Neutrophil (primary cell): ENCODE measurements around the gene HACD1.

Experiments
- H3K27ac ChIP-seq: fragments of 200-600 bp; sonication (generic); 2 replicates; pipeline ENCODE4 v1.5.1; 2016; ENCODE audit warnings: mild to moderate bottlenecking, moderate library complexity
- H3K27me3 ChIP-seq: fragments of 200-600 bp; sonication (generic); 2 replicates; pipeline ENCODE4 v1.6.0; 2016; ENCODE audit warnings: mild to moderate bottlenecking
- H3K36me3 ChIP-seq: fragments of 200-600 bp; sonication (generic); 2 replicates; pipeline ENCODE4 v1.5.1; 2017
- H3K4me1 ChIP-seq, 2 experiments: fragments of 200-600 bp in 1 of 2; sonication (generic) in 1 of 2; 1 replicate in 1 of 2; 2 replicates in 1 of 2; pipeline versions ENCODE4 v1.5.1 to v1.6.1; 2013 to 2016; ENCODE audit warnings: low read depth in 1 of 2, low read length in 1 of 2, mild to moderate bottlenecking in 1 of 2, moderate library complexity in 1 of 2; ENCODE audit not compliant: control insufficient read depth in 1 of 2, insufficient read depth in 1 of 2
- H3K4me3 ChIP-seq, 2 experiments: fragments of 200-600 bp in 1 of 2; sonication (generic) in 1 of 2; 1 replicate in 1 of 2; 2 replicates in 1 of 2; pipeline ENCODE4 v1.5.1; 2013 to 2016; ENCODE audit warnings: low read depth in 1 of 2, low read length in 1 of 2, mild to moderate bottlenecking in 1 of 2, moderate library complexity in 1 of 2
- H3K9me3 ChIP-seq: fragments of 200-600 bp; sonication (generic); 2 replicates; pipeline ENCODE4 v1.5.1; 2016
- TF ChIP-seq, protein P1 (sequence below): fragments of 200-600 bp; sonication (generic); IDR thresholded peaks from 2 replicates; pipeline ENCODE4 v1.5.1; 2016; ENCODE audit warnings: antibody characterized with exemption

The HACD1 gene

DNA sequence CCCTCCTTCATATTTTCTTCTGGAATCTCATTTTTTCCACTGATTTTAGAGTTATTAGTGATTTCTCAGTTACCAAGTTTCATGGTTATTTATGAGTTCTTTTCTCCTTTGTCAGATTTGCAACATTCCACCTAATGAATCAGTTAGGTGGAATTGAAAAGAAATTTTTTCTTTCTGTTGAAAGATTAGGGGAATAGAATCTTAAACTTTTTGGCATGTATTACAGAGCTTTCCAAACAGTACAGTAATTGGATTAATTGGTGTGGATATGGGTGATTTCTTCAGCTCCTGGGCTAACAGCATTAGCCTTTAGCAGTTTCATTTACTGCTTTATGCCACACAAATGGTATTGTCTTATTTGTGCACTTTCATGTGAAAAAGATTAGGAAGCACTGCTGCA is 43.7 kb upstream of the HACD1 start:
- TF ChIP-seq, protein P1, sequence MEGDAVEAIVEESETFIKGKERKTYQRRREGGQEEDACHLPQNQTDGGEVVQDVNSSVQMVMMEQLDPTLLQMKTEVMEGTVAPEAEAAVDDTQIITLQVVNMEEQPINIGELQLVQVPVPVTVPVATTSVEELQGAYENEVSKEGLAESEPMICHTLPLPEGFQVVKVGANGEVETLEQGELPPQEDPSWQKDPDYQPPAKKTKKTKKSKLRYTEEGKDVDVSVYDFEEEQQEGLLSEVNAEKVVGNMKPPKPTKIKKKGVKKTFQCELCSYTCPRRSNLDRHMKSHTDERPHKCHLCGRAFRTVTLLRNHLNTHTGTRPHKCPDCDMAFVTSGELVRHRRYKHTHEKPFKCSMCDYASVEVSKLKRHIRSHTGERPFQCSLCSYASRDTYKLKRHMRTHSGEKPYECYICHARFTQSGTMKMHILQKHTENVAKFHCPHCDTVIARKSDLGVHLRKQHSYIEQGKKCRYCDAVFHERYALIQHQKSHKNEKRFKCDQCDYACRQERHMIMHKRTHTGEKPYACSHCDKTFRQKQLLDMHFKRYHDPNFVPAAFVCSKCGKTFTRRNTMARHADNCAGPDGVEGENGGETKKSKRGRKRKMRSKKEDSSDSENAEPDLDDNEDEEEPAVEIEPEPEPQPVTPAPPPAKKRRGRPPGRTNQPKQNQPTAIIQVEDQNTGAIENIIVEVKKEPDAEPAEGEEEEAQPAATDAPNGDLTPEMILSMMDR: no peak
- H3K4me3 ChIP-seq: no peak overlapping the region

DNA sequence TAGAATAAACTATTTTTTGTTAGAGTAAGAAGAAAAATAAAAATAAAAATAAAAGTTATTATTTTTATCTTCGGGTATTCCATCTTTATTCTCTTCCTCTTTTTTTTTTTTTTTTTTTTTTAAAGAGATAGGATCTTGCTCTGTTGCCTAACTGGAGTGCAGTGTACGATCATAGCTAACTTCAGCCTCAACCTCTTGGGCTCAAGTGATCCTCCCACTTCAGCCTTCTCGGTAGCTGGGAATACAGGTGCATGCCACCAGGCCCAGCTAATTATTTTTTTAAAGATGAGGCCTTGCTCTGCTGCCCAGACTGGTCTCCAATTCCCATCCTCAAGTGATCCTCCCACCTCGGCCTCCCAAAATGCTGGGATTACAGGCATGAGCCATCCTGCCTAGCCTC is 42.2 kb upstream of the HACD1 start:
- peaks cover 4 to 8% of the 10 kb centered on the region in 2 experiments for H3K4me1 ChIP-seq
- no peak overlapping the region for H3K4me3 ChIP-seq
- no peaks in the 10 kb centered on the region for H3K27me3 ChIP-seq
- no peak overlapping the region for H3K27ac ChIP-seq
- TF ChIP-seq, protein P1: no peak
- H3K9me3 ChIP-seq: no peaks in the 10 kb centered on the region
- H3K36me3 ChIP-seq: peaks cover 20% of the 10 kb centered on the region

More for the DNA sequence above, 43.7 kb upstream of the HACD1 start:
- Histone ChIP-seq H3K27ac (no peak overlapping the region), H3K4me1 (peaks cover 0 to 10% of the 10 kb centered on the region in 2 experiments), H3K27me3 (no peaks in the 10 kb centered on the region), H3K36me3 (peaks cover 20% of the 10 kb centered on the region), H3K9me3 (no peaks in the 10 kb centered on the region)

DNA sequence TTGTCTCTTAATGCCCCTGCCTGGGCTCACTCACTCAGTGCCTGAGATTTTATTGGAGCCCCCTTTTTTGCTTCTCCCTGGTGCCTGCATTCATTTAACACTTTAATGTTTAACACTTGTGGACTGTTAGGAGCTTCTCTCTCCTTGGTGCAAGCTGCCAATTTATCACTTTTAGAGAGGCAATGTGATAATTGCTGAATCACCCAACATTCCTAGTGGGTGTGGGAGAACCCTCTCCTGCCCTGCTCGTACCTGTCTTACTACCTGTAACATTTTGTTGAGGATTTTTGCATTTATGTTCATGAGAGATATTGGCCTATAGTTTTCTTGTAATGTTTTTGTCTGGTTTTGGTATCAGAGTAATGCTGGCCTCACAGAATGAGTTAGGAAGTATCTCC is 39.9 kb upstream of the HACD1 start:
- no peak overlapping the region for H3K4me3 ChIP-seq
- no peak overlapping the region for H3K27ac ChIP-seq
- H3K36me3 ChIP-seq: peaks cover 13% of the 10 kb centered on the region
- TF ChIP-seq, protein P1: no peak
- H3K9me3 ChIP-seq: no peaks in the 10 kb centered on the region
- no peaks in the 10 kb centered on the region for H3K27me3 ChIP-seq
- H3K4me1 ChIP-seq: peaks cover 4 to 8% of the 10 kb centered on the region in 2 experiments

DNA sequence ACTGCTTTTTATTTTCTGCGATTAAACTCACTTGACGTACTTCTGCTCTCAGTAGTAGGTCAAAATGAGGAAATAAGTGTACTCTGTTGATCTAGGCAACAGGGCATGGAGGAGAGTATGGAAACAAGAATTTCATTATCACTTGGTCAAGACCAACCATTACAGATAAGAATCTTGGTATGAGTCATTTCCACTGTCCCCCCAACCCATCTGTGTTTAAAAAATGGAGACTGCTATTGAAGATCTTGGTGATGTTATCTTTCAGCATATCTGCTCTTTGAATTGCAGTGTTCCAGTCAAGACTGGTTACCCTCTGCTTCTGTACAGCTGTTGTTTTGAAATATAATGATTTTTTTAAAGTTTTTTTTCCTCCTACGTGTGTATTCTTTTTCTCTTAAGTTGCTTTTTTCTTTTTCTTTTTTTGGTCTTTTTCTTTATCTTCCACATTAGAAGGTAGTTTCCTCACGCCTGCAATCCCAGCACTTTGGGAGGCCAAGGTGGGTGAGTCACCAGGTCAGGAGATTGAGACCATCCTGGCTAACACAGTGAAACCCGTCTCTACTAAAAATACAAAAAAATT is 38.5 kb upstream of the HACD1 start:
- TF ChIP-seq, protein P1: no peak
- H3K4me1 ChIP-seq: peaks cover 4 to 8% of the 10 kb centered on the region in 2 experiments

DNA sequence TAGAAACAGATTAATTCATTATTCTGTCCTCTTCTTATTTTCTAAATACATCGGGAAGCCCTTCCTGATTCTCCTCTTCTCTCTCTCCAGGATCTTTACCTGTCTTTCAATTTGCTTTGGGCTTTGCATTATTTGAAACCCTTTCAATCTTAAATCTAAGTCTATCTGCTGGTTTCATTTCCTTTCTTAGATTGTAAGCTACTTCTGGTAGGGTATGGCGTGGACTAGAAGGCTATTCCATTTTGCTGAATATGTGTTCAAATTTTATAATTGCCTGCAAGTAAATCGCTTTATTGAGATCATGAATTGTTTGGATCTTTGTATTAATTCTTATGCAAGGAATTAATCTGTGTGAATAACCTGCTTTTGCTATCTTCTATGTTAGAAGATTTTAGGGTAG is 37.8 kb upstream of the HACD1 start:
- Histone ChIP-seq H3K36me3 (no peaks in the 10 kb centered on the region), H3K4me1 (peaks cover 4 to 8% of the 10 kb centered on the region in 2 experiments)

More for the DNA sequence above, 38.5 kb upstream of the HACD1 start:
- Histone ChIP-seq H3K27ac (peak overlapping the region; percentile 41), H3K27me3 (no peaks in the 10 kb centered on the region), H3K9me3 (no peaks in the 10 kb centered on the region), H3K4me3 (no peak overlapping the region), H3K36me3 (peaks cover 3% of the 10 kb centered on the region)

More for the DNA sequence above, 37.8 kb upstream of the HACD1 start:
- TF ChIP-seq, protein P1: no peak
- no peaks in the 10 kb centered on the region for H3K27me3 ChIP-seq
- peak overlapping the region; percentile 41 for H3K27ac ChIP-seq
- H3K9me3 ChIP-seq: no peaks in the 10 kb centered on the region
- H3K4me3 ChIP-seq: no peak overlapping the region
